Measurements from ENCODE around the gene ZNF391. TPM values are rescaled to one million over a fixed set of nuclear protein-coding genes. Genes with fewer than 3 reads are reported as not detected.

Gene ZNF391
- total RNA-seq, 1 experiment from 2014 or later = 1.1 TPM

- H3K36me3 ChIP-seq (ENCODE audit: control insufficient read depth in 1 of 2, insufficient read depth in 2 of 2, low read length in 2 of 2) = no peaks in the 10 kb centered on the region
- no peak overlapping the region for H3K4me3 ChIP-seq (replicated peaks in 1 of 2; ENCODE audit: low read depth in 1 of 2, low read length in 2 of 2)
- no TSS peak for BruUV-seq (replicated peaks)
- CTCF ChIA-PET = no interaction called here
- no peaks in the 10 kb centered on the region for H3K4me1 ChIP-seq (ENCODE audit: control insufficient read depth in 1 of 2, insufficient read depth in 2 of 2, low read length in 2 of 2)
- H3K27ac ChIP-seq (ENCODE audit: low read depth, low read length) = no peak overlapping the region
- TF ChIP-seq FOSL1 (IDR thresholded peaks at IDR 0.05; ENCODE audit: low read depth) = no peak
- TF ChIP-seq ZNF274 (IDR thresholded peaks at IDR 0.05; ENCODE audit: low read depth, low read length) = no peak
- no peak for TF ChIP-seq CEBPB (IDR thresholded peaks at IDR 0.05; ENCODE audit: low read depth)
- no peak for TF ChIP-seq SP1 (IDR thresholded peaks at IDR 0.05; ENCODE audit: low read depth)
- no peak for TF ChIP-seq TCF7L2 (IDR thresholded peaks at IDR 0.05; ENCODE audit: borderline replicate concordance, extremely low read depth, insufficient read depth, insufficient read length)
- no peak for TF ChIP-seq POLR2A (IDR thresholded peaks at IDR 0.05; ENCODE audit: borderline replicate concordance, extremely low read depth, insufficient read depth, insufficient read length)
- no peak for TF ChIP-seq YY1 (IDR thresholded peaks at IDR 0.05; ENCODE audit: extremely low read depth, insufficient replicate concordance, low read depth, low read length)
- no peak for TF ChIP-seq ZBTB33 (IDR thresholded peaks at IDR 0.05; ENCODE audit: extremely low read depth, insufficient replicate concordance, low read length)
- H3K9ac ChIP-seq (ENCODE audit: low read length) = no peak overlapping the region
- no peaks in the 10 kb centered on the region for H3K9me3 ChIP-seq (ENCODE audit: control insufficient read depth in 1 of 2, insufficient read depth in 1 of 2, low read depth in 1 of 2, low read length in 2 of 2)
- H3K9me2 ChIP-seq (ENCODE audit: insufficient read depth) = no peaks in the 10 kb centered on the region
- RAD21 ChIA-PET (ENCODE audit: low non-redundant PET in 1 of 2, low total read pairs in 2 of 2, uncharacterized antibody in 2 of 2, unreplicated experiment in 2 of 2) = no interaction called here
- H3K4me2 ChIP-seq (ENCODE audit: low read length) = no peak overlapping the region
- POLR2A ChIA-PET = no interaction called here
- intact Hi-C loops (cut with micrococcal nuclease) = no loop called here
- H3K27me3 ChIP-seq (ENCODE audit: insufficient read depth, low read length) = no peaks in the 10 kb centered on the region
- no peaks in the 10 kb centered on the region for H3K79me2 ChIP-seq (ENCODE audit: insufficient read depth, low read length)
- DNase-seq (ENCODE audit: low read depth, low spot score) = no peak
- H4K20me1 ChIP-seq (ENCODE audit: insufficient read depth) = no peaks in the 10 kb centered on the region
- H2AFZ ChIP-seq (ENCODE audit: low read depth, low read length, poor library complexity, severe bottlenecking) = no peak overlapping the region
- ATAC-seq = no peak
These were observed 5.5 kb upstream of the ZNF391 start for GRCh38 chr6:27383011-27383410.

GRCh38 chr6:27383481-27383880, 5.1 kb upstream of the ZNF391 start:
- H3K4me1 ChIP-seq (ENCODE audit: control insufficient read depth in 1 of 2, insufficient read depth in 2 of 2, low read length in 2 of 2) = peaks cover 0 to 2% of the 10 kb centered on the region in 2 experiments; a peak in 1 of 4 replicates
- ChIA-PET RAD21 (ENCODE audit: low non-redundant PET in 1 of 2, low total read pairs in 2 of 2, uncharacterized antibody in 2 of 2, unreplicated experiment in 2 of 2) (no interaction called here), POLR2A (no interaction called here), CTCF (no interaction called here)
- no peak overlapping the region for H3K27ac ChIP-seq (ENCODE audit: low read depth, low read length)
- H3K9me3 ChIP-seq (ENCODE audit: control insufficient read depth in 1 of 2, insufficient read depth in 1 of 2, low read depth in 1 of 2, low read length in 2 of 2) = no peaks in the 10 kb centered on the region
- H3K79me2 ChIP-seq (ENCODE audit: insufficient read depth, low read length) = no peaks in the 10 kb centered on the region
- BruUV-seq (replicated peaks) = no TSS peak
- H3K9ac ChIP-seq (ENCODE audit: low read length) = no peak overlapping the region
- H3K36me3 ChIP-seq (ENCODE audit: control insufficient read depth in 1 of 2, insufficient read depth in 2 of 2, low read length in 2 of 2) = no peaks in the 10 kb centered on the region
- no peak overlapping the region for H2AFZ ChIP-seq (ENCODE audit: low read depth, low read length, poor library complexity, severe bottlenecking)
- H3K4me2 ChIP-seq (ENCODE audit: low read length) = no peak overlapping the region
- TF ChIP-seq CBX3 (IDR thresholded peaks at IDR 0.05; ENCODE audit: low read depth) (no peak), RAD21 (IDR thresholded peaks at IDR 0.05; ENCODE audit: low read depth) (no peak), EGR1 (IDR thresholded peaks at IDR 0.05; ENCODE audit: low read depth) (no peak), POLR2AphosphoS5 (IDR thresholded peaks at IDR 0.05; ENCODE audit: low read depth, low read length) (no peak), JUND (IDR thresholded peaks at IDR 0.05) (no peak), CTCF (IDR thresholded peaks at IDR 0.05 in 2 of 3, conservative IDR thresholded peaks at IDR 0.05 in 1 of 3; ENCODE audit: borderline replicate concordance in 1 of 3, insufficient read depth in 1 of 3, low read depth in 2 of 3, low read length in 2 of 3) (no peak), EZH2 (IDR thresholded peaks at IDR 0.05) (no peak), ZNF274 (IDR thresholded peaks at IDR 0.05; ENCODE audit: low read depth, low read length) (no peak), SP1 (IDR thresholded peaks at IDR 0.05; ENCODE audit: low read depth) (no peak)
- H4K20me1 ChIP-seq (ENCODE audit: insufficient read depth) = no peaks in the 10 kb centered on the region
- H3K27me3 ChIP-seq (ENCODE audit: insufficient read depth, low read length) = no peaks in the 10 kb centered on the region
- no peaks in the 10 kb centered on the region for H3K9me2 ChIP-seq (ENCODE audit: insufficient read depth)
- ATAC-seq = no peak
- DNase-seq (ENCODE audit: low read depth, low spot score) = no peak
- H3K4me3 ChIP-seq (replicated peaks in 1 of 2; ENCODE audit: low read depth in 1 of 2, low read length in 2 of 2) = no peak overlapping the region
- intact Hi-C loops (cut with micrococcal nuclease) = no loop called here
